ENCODE data around the gene PAWR. TPM values are rescaled to one million over a fixed set of nuclear protein-coding genes. Genes with fewer than 3 reads are reported as not detected.
A peak's percentile ranks its signal among the peaks of the same experiment; 100 is the strongest.

PAWR gene
- total RNA-seq, 1 donor from 2014 or later, result 52.1 TPM

DNA sequence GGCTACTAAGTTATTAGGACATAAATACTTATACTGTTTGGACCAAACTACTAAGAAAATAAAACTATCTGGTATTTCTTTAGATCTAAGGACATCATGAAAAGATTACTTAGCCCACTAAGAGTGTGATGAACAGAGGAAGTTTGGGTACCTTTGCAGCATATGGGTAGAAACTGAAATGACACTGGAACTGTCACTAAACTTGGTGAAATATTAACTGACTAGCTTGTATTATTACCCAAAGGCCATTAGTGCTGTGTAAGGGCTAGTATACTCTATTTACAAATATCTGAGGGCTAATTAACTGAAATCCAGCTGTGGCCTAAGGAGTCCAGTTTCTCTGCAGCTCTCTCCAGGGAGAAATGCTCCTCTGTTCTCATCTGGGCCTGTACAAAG lies 45.5 kb downstream of the PAWR start:
- Mint-ChIP-seq H3K4me1 (peaks cover 5% of the 10 kb centered on the region), H3K4me3 (no peak overlapping the region), H3K36me3 (ENCODE audit: low read depth) (no peaks in the 10 kb centered on the region), H3K27ac (ENCODE audit: unreplicated experiment) (no peak overlapping the region), H3K9me3 (no peaks in the 10 kb centered on the region), H3K27me3 (ENCODE audit: low read depth) (no peaks in the 10 kb centered on the region)
- TF ChIP-seq, protein P1, sequence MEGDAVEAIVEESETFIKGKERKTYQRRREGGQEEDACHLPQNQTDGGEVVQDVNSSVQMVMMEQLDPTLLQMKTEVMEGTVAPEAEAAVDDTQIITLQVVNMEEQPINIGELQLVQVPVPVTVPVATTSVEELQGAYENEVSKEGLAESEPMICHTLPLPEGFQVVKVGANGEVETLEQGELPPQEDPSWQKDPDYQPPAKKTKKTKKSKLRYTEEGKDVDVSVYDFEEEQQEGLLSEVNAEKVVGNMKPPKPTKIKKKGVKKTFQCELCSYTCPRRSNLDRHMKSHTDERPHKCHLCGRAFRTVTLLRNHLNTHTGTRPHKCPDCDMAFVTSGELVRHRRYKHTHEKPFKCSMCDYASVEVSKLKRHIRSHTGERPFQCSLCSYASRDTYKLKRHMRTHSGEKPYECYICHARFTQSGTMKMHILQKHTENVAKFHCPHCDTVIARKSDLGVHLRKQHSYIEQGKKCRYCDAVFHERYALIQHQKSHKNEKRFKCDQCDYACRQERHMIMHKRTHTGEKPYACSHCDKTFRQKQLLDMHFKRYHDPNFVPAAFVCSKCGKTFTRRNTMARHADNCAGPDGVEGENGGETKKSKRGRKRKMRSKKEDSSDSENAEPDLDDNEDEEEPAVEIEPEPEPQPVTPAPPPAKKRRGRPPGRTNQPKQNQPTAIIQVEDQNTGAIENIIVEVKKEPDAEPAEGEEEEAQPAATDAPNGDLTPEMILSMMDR (conservative IDR thresholded peaks at IDR 0.05), result no peak
- no peak for DNase-seq (ENCODE audit: low read depth, low spot score)

DNA sequence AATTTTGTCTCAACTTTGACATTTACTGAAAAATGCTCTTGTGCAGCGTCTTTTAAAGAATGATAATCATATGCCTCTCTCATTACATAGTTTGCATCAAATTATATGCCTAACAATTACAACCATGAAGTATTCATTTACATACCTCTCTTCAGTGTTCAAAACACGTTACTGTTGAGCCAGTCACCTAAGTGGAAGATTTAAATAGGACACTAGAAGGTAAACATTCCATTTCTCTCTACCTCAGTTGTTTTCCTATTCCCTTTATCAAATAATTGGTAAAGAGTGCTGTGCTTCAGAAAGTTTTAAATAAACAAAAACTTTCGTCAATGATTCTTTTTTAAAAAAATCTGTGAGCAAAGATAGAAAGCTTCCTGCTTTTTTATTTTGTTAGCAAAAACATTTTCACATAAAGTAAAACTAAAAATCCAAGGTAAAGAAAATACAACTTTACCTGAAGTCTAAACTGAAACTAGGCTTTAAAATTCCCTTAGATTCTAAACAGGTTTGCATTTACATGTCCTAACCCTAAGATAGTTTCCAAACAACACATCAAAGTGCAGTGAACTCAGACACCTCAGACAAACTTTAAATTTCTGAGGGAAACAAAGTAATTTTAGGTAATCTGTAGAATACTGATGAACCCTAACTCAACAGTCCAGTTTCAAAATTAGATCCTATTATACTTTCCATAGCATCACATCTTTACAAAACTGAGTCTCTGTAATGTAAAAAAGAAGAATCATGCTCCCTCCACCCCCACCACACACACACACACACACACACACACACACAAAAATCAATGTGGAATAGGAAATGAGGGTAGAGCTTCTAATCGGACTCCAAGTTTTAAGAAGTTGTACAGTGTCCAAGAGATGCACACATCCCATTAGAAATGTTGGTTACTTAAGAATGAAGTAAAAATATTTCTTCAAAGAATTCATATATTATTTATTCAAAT lies 46.2 kb downstream of the PAWR start:
- Mint-ChIP-seq H3K36me3 (ENCODE audit: low read depth) (no peaks in the 10 kb centered on the region), H3K27ac (ENCODE audit: unreplicated experiment) (no peak overlapping the region), H3K4me3 (no peak overlapping the region), H3K9me3 (no peaks in the 10 kb centered on the region), H3K4me1 (peaks cover 5% of the 10 kb centered on the region), H3K27me3 (ENCODE audit: low read depth) (no peaks in the 10 kb centered on the region)
- no peak for DNase-seq (ENCODE audit: low read depth, low spot score)
- TF ChIP-seq, protein P1 (conservative IDR thresholded peaks at IDR 0.05), result no peak

DNA sequence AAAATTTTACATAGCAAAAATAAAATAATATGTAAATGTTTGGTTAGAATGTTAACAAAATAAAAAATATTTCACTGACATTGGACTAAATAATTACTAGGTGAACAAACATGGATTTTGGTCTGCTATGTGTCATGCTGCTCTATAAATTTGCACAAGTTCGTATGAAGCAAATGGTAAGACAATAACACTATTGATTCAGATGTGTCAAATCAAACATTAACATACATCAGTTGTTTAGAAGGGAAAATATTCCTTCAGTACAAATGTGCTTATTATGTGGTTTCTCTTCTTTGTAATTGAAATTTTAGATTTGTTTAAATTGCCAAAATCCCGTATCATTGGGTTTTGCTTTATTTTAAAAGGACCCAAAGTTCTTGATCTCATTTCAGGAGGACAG lies 46.9 kb downstream of the PAWR start:
- H3K27me3 Mint-ChIP-seq (ENCODE audit: low read depth), result no peaks in the 10 kb centered on the region
- H3K4me1 Mint-ChIP-seq, result peaks cover 5% of the 10 kb centered on the region
- TF ChIP-seq, protein P1 (conservative IDR thresholded peaks at IDR 0.05), result no peak
- H3K9me3 Mint-ChIP-seq, result no peaks in the 10 kb centered on the region
- DNase-seq (ENCODE audit: low read depth, low spot score), result no peak
- H3K27ac Mint-ChIP-seq (ENCODE audit: unreplicated experiment), result no peak overlapping the region
- no peak overlapping the region for H3K4me3 Mint-ChIP-seq
- H3K36me3 Mint-ChIP-seq (ENCODE audit: low read depth), result no peaks in the 10 kb centered on the region

DNA sequence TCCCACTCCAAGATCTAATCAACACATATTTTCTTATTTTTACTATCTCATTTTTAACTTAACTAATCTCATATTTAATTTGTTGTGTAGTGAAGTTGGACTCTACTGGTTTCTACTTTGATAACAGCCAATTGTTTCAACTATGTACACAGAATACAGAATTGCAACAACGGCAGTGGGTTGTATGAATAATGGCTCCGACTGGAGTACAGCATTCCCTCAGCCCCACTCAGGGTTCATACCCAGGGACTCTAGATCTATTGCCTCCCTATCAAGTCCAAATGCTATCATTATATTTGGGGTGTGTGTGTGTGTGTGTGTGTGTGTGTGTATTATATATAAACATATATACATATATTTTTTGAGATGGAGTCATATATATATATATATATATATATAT lies 52.3 kb downstream of the PAWR start:
- no peaks in the 10 kb centered on the region for H3K9me3 Mint-ChIP-seq
- peak overlapping the region; percentile 65 for H3K27ac Mint-ChIP-seq (ENCODE audit: unreplicated experiment)
- TF ChIP-seq, protein P1 (conservative IDR thresholded peaks at IDR 0.05), result no peak
- H3K27me3 Mint-ChIP-seq (ENCODE audit: low read depth), result no peaks in the 10 kb centered on the region
- no peak for DNase-seq (ENCODE audit: low read depth, low spot score)
- no peak overlapping the region for H3K4me3 Mint-ChIP-seq
- no peaks in the 10 kb centered on the region for H3K4me1 Mint-ChIP-seq
- H3K36me3 Mint-ChIP-seq (ENCODE audit: low read depth), result no peaks in the 10 kb centered on the region

DNA sequence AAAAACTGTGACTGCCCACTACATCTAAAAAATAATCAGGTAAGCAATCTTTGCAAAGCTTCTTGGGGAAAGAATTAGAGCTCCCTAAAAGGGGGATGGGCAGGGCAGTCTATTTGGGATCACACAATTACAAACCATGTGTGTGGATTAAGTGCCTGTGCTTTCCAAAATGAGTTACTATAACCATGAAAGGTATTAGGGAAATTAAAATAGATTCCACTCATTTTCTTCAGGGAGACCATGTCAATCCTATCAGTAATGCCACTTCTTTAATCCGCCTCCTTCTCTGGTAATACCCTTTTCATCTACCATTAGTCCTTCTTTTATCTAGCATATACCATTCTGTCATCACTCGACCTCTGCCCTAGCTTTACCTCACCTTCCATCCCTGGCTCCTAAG lies 53.7 kb downstream of the PAWR start:
- TF ChIP-seq, protein P1 (conservative IDR thresholded peaks at IDR 0.05), result no peak
- Mint-ChIP-seq H3K4me1 (no peaks in the 10 kb centered on the region), H3K27ac (ENCODE audit: unreplicated experiment) (no peak overlapping the region), H3K36me3 (ENCODE audit: low read depth) (no peaks in the 10 kb centered on the region), H3K4me3 (no peak overlapping the region), H3K9me3 (no peaks in the 10 kb centered on the region), H3K27me3 (ENCODE audit: low read depth) (no peaks in the 10 kb centered on the region)
- DNase-seq (ENCODE audit: low read depth, low spot score), result no peak
